GM19324 (cell line): ENCODE data around the gene ENTREP1.

Experiments used
- ATAC-seq: cut with Tn5 transposase; IDR thresholded peaks from one replicate; pipeline ENCODE4 v1.9.1; 2021; ENCODE audit warnings: mild to moderate bottlenecking, moderate library complexity; ENCODE audit not compliant: unreplicated experiment, low FRiP score

Gene ENTREP1

DNA sequence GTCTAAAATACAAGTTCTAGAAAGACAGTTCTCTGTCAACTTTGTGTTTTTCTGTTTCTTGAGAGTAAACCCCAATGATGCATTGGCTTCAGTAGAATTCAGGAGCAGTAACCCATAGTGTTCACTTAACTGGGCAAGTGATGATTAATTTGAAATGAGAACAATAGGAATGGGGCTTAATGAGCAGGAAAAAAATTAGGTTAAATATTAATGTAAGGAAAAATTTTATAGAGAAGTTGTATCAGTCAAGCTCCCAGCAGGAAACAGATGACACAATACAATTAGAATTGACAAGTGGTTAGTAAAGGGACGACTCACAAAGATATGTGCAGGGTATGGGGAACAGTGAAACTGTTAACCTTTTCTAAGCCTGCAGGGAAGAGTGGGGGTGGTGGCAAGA, 38.2 kb downstream of the ENTREP1 start:
- ATAC-seq = no peak

DNA sequence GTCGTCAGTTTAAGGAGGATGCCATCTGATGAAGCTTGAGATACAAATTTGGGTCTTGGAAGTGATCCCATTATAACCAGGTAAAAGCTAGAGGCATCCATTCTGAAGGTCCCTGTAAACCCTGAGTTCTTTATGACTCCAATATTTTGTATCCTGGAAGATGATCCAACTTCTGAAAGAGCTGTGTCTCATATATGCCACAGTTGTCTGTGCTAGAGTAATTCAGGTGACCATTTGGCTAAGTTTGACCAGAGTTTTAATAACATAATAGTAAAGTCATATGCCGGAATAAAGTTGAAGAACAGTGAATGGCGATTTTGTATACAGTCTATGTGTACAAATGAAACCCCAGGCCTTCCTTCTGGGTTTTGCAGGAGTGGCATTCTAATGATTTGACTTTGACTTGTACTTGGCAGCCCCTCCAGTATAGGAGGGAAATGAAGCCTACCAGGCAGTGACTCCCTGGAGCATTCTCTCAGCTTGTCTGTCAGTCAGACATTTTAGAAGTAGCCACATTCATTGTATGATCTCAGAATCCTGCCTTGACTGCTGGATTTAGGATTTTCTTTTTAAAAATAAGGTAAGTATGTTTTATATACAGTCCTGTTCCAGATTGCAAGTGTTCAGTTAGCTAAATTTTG, 39.6 kb downstream of the ENTREP1 start:
- ATAC-seq = no peak

- no peak for ATAC-seq
Measured at GRCh38 chr9:69370430-69370829, 45.4 kb downstream of the ENTREP1 start.

DNA sequence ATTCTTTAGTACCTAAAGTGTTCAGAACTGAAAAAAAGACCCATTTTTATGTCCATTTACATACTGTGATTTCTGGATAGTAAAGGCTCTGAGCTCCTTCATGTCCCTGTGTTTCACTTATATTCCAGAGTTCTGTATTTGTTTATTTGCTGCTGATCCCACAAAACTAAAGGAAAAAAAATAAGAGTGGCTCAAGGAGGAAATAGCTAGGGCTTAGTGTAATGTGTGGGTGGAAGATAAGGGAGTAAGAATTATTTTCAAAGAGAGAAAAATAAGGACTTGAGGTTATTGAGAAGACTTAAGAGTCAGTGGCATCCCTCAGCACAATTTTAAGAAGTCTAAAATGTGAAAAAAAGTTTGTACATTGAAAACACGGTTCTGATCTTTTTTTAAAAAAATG, 46.0 kb downstream of the ENTREP1 start:
- ATAC-seq = no peak

GRCh38 chr9:69376651-69377050, 51.6 kb downstream of the ENTREP1 start:
- ATAC-seq = no peak

- ATAC-seq = no peak
Measured at GRCh38 chr9:69377291-69377690, 52.3 kb downstream of the ENTREP1 start.

GRCh38 chr9:69377981-69378380, 53.0 kb downstream of the ENTREP1 start:
- ATAC-seq = no peak

GRCh38 chr9:69379270-69379982, 54.4 kb downstream of the ENTREP1 start:
- ATAC-seq = no peak

GRCh38 chr9:69380301-69380700, 55.3 kb downstream of the ENTREP1 start:
- ATAC-seq = no peak

DNA sequence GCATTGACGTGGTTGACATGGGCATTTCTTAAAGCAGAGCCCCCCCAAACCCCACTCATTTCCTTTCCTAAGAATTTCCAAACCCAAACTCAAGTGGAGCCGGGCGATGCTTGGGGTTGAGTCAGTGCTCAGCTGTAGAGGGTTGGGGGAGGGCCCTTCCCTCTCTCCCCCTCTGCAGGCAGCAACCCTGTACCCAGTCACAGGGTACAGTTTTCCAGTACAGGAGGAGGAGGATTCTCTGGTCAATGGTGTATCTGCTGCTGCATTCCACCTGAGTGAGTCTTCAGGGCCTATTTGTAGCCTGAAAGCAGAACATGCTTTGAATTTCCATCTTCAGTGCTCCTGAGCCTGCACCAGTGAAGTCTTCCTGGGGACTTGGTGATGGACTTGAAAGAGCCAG, 55.8 kb downstream of the ENTREP1 start:
- ATAC-seq = no peak

DNA sequence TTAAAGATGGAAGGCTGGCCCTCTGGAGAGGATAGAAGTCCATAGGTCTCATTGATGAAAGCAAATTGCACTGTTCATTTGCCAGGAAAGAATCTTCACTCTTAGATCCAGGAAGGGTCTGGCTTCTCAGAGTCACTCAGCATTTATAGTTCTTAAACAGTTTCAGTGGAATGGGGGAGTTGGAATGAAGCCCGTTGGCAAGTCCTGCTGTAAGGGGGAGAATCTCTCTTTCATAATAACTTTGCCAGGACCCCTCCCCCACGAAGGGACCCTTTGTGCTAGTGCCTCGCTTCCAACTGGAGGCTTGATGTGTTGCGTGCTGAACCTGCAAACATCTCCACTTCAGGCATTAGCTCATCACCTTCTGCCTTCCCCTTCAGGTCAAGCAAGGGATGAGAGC, 57.1 kb downstream of the ENTREP1 start:
- ATAC-seq = no peak

DNA sequence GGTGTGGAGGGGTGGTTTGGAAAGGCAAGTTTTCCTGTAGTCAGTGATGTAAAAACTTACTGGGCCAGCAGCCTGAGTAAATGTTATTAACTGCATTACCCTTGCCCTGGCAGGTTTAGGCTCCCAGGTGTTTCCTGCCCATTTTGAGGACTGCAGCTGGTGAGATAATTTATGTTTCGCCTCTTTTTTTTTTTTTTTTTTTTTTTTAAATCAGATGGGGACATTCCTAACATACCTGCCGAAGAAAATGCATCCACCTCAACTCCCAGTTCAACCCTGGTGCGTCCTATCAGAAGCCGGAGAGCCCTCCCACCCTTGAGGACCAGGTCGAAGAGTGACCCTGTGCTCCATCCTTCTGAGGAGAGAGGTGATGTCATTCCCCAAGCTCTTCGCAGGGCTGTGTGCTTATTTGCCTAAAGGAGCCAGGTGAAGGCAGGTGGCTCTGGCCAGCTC, 60.6 kb downstream of the ENTREP1 start:
- ATAC-seq = no peak

DNA sequence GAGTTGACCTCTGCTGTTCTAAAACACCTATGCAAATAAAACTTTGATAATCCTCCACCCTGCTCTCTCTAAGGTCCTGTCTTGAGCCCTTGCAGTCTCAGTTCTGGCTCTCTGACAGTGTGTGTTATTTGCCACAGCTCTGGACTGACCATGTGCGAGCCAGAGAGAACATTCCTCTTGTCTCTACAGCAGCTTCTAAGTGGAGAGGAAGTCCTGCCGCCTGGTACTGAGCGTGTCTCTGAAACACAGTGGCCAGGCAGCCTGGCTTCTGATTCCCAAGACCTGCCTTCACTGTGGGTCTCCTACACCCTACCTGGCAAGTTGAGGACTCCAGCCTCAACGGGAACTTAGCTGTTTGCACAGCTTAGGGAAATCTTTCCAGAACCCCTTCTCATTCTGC, 61.6 kb downstream of the ENTREP1 start:
- ATAC-seq = no peak

GRCh38 chr9:69388596-69388995, 63.6 kb downstream of the ENTREP1 start:
- ATAC-seq = no peak

GRCh38 chr9:69389437-69389995, 64.5 kb downstream of the ENTREP1 start:
- no peak for ATAC-seq

DNA sequence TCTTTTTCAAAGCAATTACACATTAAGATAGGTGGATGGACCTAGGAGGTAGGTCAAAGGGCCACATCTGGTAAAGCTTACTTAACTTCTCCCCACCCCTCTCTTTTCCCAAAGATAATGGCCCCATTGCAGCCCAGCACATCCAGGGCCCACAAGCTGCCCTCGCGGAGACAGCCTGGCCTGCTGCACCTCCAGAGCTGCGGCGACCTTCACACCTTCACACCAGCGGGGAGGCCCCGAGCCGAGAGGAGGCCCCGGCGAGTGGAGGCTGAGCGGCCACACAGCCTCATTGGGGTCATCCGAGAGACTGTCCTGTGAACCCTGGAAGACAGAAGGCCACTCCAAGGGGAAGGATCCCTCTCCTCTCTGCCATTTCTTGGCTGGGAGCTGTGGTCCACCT, 66.5 kb downstream of the ENTREP1 start:
- no peak for ATAC-seq

DNA sequence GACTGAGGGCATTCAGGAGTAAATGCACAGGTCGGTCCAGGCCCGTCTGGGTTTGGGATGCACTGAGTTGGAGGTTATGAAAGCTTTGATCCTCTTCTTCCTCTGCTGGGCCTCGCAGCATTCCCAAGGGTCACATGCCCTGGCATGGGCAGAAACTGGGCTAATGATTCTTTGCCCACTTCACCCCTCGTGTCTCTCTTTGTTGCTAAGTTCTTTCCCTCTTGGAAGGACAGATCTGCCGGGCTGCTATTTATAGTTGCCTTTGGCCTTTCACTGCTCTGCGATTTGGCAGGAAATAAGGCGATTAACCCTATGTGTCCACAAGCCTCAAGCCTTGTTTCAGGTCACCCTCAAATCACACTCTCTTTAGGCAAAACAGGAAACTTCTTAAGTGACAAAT, 66.9 kb downstream of the ENTREP1 start:
- no peak for ATAC-seq

DNA sequence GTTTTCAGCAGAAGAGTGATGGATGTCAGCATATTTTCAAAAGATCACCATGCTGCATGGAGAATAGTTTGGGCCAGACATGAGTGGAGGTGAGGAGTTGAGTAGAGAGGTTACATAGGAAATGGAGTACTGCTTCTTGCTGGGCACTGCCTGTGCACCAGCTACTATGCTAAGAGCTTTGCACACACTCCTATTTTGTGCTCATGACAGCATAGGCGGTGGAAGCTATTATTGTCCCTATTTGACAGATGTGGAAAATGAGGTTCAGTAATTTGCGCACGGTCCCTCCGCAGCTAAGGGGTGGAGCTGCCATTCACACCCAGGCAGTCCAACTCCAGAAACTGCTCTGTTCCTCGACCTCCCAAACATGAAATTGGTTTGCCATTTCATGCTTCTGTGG, 67.8 kb downstream of the ENTREP1 start:
- ATAC-seq = no peak

DNA sequence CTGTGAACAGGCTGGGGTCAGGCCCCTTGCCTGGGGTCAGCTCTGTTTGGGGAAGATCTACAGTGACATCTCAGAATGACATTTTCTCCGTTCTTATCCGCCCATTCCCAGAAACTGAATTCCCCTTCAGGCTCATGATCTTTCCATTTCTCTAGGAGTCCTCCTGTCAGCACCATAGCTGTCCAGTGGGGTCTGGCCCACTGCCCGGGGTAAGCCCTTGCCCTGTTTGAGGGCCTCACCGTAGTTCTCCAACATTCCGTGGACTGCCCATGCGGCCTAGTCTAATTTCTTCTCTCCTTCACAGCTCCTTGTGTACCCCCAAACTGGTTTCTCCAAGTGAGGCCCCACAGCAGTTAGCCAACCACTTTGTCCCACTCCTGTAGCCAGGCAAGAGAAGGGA, 68.4 kb downstream of the ENTREP1 start:
- no peak for ATAC-seq

- no peak for ATAC-seq
Measured at GRCh38 chr9:69395718-69396117, 70.7 kb downstream of the ENTREP1 start.

DNA sequence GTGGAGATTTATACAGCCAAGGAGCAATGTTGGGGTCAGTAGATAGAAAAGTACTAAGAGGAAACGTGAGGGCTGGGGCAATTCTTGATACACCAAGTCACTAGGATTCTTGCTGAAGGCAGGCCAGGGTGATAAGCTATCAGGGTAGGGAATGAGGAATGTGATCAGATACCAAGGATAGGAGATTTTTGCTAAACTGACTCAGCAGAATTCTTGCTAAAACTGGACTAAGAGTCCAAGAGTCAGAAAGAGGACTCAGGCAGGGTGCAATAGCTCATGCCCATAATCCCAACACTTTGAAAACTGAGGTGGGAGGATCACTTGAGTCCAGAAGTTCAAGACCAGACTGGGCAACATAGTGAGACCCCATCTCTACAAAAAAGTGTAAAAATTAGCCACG, 71.7 kb downstream of the ENTREP1 start:
- no peak for ATAC-seq
